Skeletal muscle satellite cell (primary cell): ENCODE results near the gene C1orf105.

Experiments
- H3K27me3 ChIP-seq: 2 replicates; pipeline ENCODE4 v1.7.0; 2013; ENCODE audit warnings: low read length; ENCODE audit not compliant: control insufficient read depth, insufficient read depth
- H3K36me3 ChIP-seq: 2 replicates; pipeline ENCODE4 v1.7.0; 2013; ENCODE audit warnings: mild to moderate bottlenecking, control low read depth, low read length; ENCODE audit not compliant: insufficient read depth
- H3K4me1 ChIP-seq: 2 replicates; pipeline ENCODE4 v1.7.0; 2013; ENCODE audit warnings: low read length; ENCODE audit not compliant: control insufficient read depth, insufficient read depth
- H3K4me2 ChIP-seq: 2 replicates; pipeline ENCODE4 v1.7.0; 2013; ENCODE audit warnings: mild to moderate bottlenecking, low read length
- H3K4me3 ChIP-seq: 2 replicates; pipeline ENCODE4 v1.7.0; 2013; ENCODE audit warnings: low read length
- H3K9ac ChIP-seq: 2 replicates; pipeline ENCODE4 v1.7.0; 2013; ENCODE audit warnings: mild to moderate bottlenecking, low read depth, low read length, moderate library complexity
- H3K9me3 ChIP-seq: replicated peaks from 2 replicates; pipeline ENCODE4 v1.7.0; 2013; ENCODE audit warnings: mild to moderate bottlenecking, control low read depth, low read length

Gene C1orf105

GRCh38 chr1:172465617-172466016 is 45.1 kb downstream of the C1orf105 start:
- no peaks in the 10 kb centered on the region for H3K36me3 ChIP-seq
- H3K4me2 ChIP-seq, result no peak overlapping the region
- no peaks in the 10 kb centered on the region for H3K9me3 ChIP-seq
- H3K27me3 ChIP-seq, result no peaks in the 10 kb centered on the region
- no peaks in the 10 kb centered on the region for H3K4me1 ChIP-seq
- no peak overlapping the region for H3K9ac ChIP-seq
- no peak overlapping the region for H3K4me3 ChIP-seq

GRCh38 chr1:172466795-172467407 is 46.4 kb downstream of the C1orf105 start:
- no peak overlapping the region for H3K4me3 ChIP-seq
- H3K36me3 ChIP-seq, result no peaks in the 10 kb centered on the region
- H3K9ac ChIP-seq, result no peak overlapping the region
- H3K27me3 ChIP-seq, result no peaks in the 10 kb centered on the region
- H3K4me1 ChIP-seq, result no peaks in the 10 kb centered on the region
- no peak overlapping the region for H3K4me2 ChIP-seq
- H3K9me3 ChIP-seq, result no peaks in the 10 kb centered on the region

- Histone ChIP-seq H3K4me1 (no peaks in the 10 kb centered on the region), H3K36me3 (no peaks in the 10 kb centered on the region), H3K9me3 (no peaks in the 10 kb centered on the region), H3K9ac (no peak overlapping the region), H3K4me2 (no peak overlapping the region), H3K27me3 (no peaks in the 10 kb centered on the region), H3K4me3 (no peak overlapping the region)
Measured at GRCh38 chr1:172467446-172467845, 47.0 kb downstream of the C1orf105 start.

GRCh38 chr1:172468296-172468695 is 47.8 kb downstream of the C1orf105 start:
- H3K4me1 ChIP-seq, result no peaks in the 10 kb centered on the region
- H3K9ac ChIP-seq, result no peak overlapping the region
- H3K9me3 ChIP-seq, result no peaks in the 10 kb centered on the region
- H3K27me3 ChIP-seq, result peaks cover 3% of the 10 kb centered on the region
- H3K4me2 ChIP-seq, result no peak overlapping the region
- no peak overlapping the region for H3K4me3 ChIP-seq
- H3K36me3 ChIP-seq, result no peaks in the 10 kb centered on the region

DNA sequence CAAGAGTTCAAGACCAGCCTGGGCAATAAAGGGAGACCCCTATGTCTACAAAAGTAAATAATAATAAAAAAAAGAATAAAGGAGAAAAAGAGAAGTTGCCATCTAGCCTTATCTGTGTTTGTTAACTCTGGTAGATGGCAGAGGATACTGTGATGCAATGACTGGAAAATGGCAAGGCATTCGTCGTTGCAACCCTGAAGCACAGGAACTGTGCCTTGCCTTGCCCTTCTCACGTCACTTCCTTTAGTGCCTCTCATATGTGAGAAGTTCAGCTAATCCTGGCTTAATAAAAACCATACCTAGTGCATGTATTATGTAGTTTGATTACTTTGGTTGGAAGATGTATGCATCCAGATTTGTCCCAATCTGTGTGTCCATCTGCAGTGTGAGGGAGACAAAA is 49.2 kb downstream of the C1orf105 start:
- H3K4me2 ChIP-seq, result no peak overlapping the region
- no peaks in the 10 kb centered on the region for H3K36me3 ChIP-seq
- peaks cover 5% of the 10 kb centered on the region for H3K27me3 ChIP-seq
- H3K9me3 ChIP-seq, result no peaks in the 10 kb centered on the region
- no peak overlapping the region for H3K9ac ChIP-seq
- no peaks in the 10 kb centered on the region for H3K4me1 ChIP-seq
- no peak overlapping the region for H3K4me3 ChIP-seq

- H3K36me3 ChIP-seq, result no peaks in the 10 kb centered on the region
- no peaks in the 10 kb centered on the region for H3K4me1 ChIP-seq
- peaks cover 5% of the 10 kb centered on the region for H3K27me3 ChIP-seq
- no peak overlapping the region for H3K4me2 ChIP-seq
- H3K4me3 ChIP-seq, result no peak overlapping the region
- no peaks in the 10 kb centered on the region for H3K9me3 ChIP-seq
- H3K9ac ChIP-seq, result no peak overlapping the region
Measured at GRCh38 chr1:172470149-172470548, 49.7 kb downstream of the C1orf105 start.

- no peak overlapping the region for H3K4me3 ChIP-seq
- H3K27me3 ChIP-seq, result peaks cover 5% of the 10 kb centered on the region
- H3K36me3 ChIP-seq, result no peaks in the 10 kb centered on the region
- H3K4me2 ChIP-seq, result no peak overlapping the region
- H3K9me3 ChIP-seq, result no peaks in the 10 kb centered on the region
- H3K4me1 ChIP-seq, result no peaks in the 10 kb centered on the region
- H3K9ac ChIP-seq, result no peak overlapping the region
Measured at GRCh38 chr1:172471666-172472065, 51.2 kb downstream of the C1orf105 start.

DNA sequence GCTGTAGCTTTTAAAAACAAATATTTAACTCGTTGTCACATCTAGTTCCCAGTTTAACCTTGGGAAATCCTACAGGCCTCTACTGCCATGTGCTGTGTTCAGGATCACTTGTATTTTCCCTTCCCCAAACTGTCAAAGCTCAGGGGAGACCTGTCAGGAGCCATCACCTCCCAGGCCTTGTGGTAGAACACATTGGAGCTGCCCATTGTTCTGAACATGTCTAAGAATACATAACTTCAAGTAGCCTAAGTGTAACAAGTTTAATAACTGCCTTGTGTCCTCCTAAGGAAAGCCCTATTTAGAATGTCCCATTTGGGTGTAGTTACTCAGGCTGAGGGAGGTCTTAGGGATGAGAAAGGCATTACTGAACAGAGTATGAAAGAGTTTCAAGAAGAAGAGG is 52.0 kb downstream of the C1orf105 start:
- no peaks in the 10 kb centered on the region for H3K36me3 ChIP-seq
- no peaks in the 10 kb centered on the region for H3K4me1 ChIP-seq
- H3K27me3 ChIP-seq, result peaks cover 5% of the 10 kb centered on the region
- H3K4me3 ChIP-seq, result no peak overlapping the region
- H3K9me3 ChIP-seq, result no peaks in the 10 kb centered on the region
- no peak overlapping the region for H3K9ac ChIP-seq
- H3K4me2 ChIP-seq, result no peak overlapping the region

GRCh38 chr1:172473302-172473701 is 52.8 kb downstream of the C1orf105 start:
- H3K36me3 ChIP-seq, result no peaks in the 10 kb centered on the region
- peaks cover 5% of the 10 kb centered on the region for H3K27me3 ChIP-seq
- H3K4me1 ChIP-seq, result no peaks in the 10 kb centered on the region
- H3K9me3 ChIP-seq, result no peaks in the 10 kb centered on the region
- H3K4me3 ChIP-seq, result no peak overlapping the region
- H3K9ac ChIP-seq, result no peak overlapping the region
- no peak overlapping the region for H3K4me2 ChIP-seq

DNA sequence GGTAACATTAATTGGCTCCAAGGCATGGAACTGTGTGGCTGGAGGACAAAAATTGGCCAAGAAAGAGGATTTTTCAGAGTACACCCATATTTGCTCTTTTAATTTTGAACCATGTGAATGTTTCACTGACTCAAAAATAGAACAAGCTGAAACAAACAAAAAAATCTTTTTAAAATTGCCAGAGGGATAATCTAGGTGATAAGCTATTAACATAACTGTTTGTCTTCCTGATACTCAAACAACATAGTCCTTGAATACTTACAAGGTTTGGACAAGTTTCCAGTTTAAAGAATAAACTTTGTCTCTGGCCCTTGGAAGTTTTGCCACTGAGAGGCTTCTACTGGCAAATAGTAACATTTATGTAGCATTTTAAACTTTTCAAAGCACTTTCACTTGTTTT is 53.4 kb downstream of the C1orf105 start:
- H3K27me3 ChIP-seq, result peaks cover 5% of the 10 kb centered on the region
- H3K9me3 ChIP-seq, result no peaks in the 10 kb centered on the region
- H3K36me3 ChIP-seq, result no peaks in the 10 kb centered on the region
- no peak overlapping the region for H3K4me2 ChIP-seq
- no peak overlapping the region for H3K9ac ChIP-seq
- no peaks in the 10 kb centered on the region for H3K4me1 ChIP-seq
- no peak overlapping the region for H3K4me3 ChIP-seq

DNA sequence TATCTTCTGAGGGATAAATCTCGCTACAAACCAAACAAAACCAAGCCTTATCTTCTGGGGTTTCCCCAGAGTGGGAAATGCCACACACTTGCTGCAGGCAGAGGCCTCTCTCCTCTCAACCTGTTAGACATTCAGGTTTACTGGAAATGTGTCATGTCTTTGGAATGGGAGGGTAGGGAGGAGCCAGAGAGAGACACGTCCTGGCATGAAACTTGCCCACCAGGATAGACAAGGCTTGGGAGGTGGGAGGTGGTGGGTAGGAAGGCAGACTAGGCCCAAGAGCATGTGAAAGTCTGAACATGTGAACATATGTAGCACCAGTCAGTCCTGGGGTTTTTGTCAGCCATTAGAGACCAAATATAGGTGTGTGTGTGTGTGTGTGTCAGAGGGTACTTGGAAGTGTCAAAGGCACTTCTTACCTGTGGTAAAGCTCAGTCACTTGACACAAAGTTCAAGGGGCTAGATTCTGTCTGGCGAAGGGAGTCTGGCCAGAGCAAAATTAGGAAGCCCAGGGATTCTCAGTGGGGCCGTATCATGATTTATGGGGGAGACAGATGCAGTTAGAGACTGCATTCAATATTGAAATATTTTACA is 55.8 kb downstream of the C1orf105 start:
- H3K36me3 ChIP-seq, result no peaks in the 10 kb centered on the region
- H3K4me3 ChIP-seq, result no peak overlapping the region
- H3K9me3 ChIP-seq, result no peaks in the 10 kb centered on the region
- H3K4me2 ChIP-seq, result no peak overlapping the region
- H3K27me3 ChIP-seq, result peaks cover 8% of the 10 kb centered on the region
- no peaks in the 10 kb centered on the region for H3K4me1 ChIP-seq
- no peak overlapping the region for H3K9ac ChIP-seq

DNA sequence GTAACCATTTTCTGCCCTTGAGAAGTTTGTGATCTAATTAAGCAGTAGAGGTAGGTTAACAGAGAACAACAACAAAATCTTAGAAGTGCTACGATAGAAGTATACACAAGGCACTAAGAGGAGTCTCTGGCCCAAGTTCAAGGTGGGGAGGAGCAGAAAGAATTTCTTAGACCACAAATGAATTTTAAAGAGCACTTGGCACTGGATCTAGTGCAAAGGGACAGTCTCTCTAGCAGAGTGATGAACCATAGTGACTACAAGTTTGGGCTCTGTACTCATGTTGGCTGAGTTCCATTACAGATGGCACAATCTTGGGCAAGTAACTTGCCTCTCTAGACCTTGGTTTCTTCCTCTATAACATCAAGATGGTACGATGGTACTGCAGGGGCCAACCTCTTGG is 56.7 kb downstream of the C1orf105 start:
- H3K9ac ChIP-seq, result no peak overlapping the region

More for the DNA sequence above, 56.7 kb downstream of the C1orf105 start:
- Histone ChIP-seq H3K4me2 (no peak overlapping the region), H3K27me3 (peaks cover 12% of the 10 kb centered on the region), H3K36me3 (no peaks in the 10 kb centered on the region), H3K9me3 (no peaks in the 10 kb centered on the region), H3K4me1 (no peaks in the 10 kb centered on the region), H3K4me3 (no peak overlapping the region)
